Activated T-cell treated with anti-CD3 and anti-CD28 coated beads for 1 hour (primary cell): Measurements from ENCODE around the gene CALML3.

Experiments used
- DNase-seq: peaks from one replicate; pipeline ENCODE4 v3.0.0-alpha.2; 2020; ENCODE audit warnings: low read depth

CALML3 gene

DNA sequence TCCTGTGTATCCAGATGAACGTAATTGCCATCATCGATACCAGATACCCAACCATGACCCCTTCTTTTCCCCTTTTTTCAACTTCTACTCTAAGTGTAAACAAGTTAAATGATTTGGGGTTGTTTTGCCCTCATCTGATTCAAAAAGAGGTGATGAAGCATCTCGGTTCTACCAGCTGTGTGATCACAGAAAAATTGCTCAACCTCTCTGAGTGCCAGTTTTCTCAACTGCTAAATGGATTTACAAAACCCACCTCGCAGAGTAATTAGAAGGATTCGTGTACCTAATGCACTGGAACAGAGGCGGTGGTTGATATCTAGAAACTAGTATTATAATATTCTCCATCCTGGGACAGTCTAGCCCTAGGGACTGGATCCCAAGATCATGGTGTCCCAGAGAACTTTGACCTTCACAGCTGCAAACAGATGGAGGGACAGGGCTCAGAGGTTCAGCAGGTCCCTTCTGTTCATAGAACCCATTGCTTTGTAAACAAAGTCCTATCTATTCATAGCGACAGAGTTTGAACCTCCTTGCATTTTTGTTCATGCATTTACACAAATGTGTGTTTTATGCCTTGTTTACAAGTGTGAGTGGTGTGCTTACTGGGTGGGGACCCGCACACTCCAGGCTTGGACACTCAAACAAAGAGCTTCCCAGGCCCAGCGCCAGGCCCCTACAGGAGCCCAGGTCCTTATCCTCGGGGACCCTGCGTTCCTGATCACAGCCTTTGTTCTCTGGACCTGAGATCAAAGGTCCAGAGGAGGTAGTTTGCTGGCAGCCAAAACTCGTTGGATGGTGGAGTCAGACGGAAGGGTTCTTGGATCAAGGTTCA is 46.4 kb downstream of the CALML3 start:
- no peak for DNase-seq

- no peak for DNase-seq
Measured at GRCh38 chr10:5571826-5572225, 47.1 kb downstream of the CALML3 start.

DNA sequence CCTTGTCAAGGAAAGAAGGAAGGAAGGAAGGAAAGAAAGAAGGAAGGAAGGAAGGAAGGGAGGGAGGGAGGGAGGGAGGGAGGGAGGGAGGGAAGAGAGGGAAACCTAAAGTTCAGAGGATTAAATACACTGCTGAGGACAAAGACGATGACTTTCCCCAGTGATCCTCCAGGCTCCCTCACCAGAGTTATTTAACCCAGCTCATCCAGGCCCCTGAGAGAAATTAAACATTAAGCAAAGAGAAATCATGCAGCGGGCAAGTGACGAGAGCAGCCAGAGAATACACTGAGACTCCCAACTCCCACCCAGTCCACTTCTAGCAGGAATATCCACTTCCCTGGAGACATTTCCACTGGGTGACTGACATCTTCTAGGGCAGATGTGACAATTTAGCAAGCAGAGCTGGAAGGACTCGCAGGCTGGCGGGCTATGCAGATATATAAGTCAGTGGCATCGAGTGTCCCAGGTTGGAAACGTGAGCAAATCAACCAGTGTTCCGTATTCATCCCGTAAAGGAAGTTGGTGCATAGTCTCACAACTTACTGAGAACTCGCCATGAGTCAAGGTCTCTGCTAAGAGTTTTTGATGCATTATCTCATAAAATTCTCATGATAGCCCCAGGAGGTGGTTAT is 48.7 kb downstream of the CALML3 start:
- DNase-seq: no peak

DNA sequence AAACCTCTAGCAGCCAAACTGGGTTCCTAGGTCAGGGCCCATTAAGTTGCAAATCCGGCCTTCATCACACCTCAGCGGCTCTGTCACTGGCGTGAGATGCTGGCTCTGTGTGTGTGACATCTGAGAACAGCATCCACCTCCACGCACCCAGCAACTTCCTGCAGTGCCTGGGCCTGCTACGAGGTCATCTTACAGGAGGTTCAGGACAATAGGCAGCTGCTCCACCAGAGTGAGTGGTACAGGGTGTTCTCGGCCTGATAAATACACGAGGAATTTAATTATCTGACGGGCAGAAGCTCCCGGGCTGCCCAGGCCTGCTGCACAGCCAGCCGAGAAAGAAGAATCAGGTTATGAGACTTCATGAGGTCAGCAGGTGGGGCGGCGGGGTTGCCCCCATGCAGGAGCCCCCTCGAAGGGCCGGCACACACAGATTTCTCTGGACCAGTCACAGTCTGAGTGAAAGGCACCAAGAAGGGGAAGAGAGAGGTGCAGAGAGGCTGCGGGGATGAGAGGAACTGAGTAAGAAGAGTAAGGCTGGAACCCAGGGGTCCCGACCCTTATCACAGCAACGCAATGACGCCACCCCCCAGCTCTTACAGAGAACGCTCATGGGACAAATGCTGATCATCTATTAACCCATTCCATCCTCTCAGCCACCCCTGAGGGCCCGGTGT is 49.3 kb downstream of the CALML3 start:
- no peak for DNase-seq

DNA sequence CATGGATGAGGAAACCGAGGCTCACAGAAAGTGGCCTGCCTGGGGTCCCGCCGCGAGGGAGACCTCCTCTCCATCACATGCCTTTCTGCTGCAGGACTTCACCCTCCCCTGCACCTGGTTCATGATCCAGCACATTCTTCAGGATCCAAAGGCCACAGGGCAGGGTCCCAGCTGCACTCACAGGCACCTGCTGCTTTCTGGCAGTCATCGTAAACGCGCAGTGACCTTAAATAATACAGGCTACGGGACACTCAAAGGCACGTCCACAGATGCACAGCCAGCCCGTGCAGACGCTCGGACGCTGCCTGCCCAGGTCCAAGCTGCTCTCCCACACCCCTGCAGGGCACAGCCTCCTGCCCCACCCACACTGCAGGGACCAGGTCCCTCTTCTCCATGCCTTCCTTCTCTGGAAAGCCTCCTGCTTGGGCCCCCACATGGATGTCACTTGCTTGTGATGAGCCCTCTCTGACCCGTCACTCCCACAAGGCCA is 49.9 kb downstream of the CALML3 start:
- DNase-seq: no peak

GRCh38 chr10:5575144-5575481 is 50.4 kb downstream of the CALML3 start:
- no peak for DNase-seq

DNA sequence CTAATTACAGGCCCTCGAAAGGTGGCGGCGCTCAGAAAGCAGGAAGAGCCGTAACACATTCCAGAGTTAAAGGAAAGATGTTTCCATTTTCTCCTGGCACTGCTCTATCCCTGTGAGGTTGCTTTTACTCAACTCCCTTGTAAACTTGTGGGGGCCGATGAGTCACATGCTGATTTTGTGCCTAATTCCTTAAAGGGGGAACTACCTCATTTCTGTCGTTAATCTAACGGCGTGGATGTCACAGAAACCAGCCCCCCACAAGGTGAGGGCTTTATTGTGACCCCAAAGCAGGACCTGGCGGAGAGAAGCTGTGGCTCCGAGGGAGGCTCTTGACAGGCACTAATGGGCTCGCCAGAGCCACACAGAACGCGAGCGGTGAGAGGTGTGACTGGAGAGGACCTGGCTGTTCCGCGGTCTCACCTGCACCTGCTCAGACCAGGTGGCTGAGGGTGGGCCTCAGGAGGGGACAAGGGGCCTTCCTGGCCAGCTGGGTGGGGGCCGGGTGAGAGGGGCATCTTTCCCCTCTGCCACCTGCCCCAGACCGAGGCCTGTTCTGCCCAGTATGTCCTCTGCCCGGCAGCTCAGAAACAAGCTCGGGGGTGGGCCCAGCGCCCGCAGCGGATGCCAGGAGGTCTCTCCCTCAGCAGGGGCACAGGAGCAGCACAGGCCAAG is 50.9 kb downstream of the CALML3 start:
- no peak for DNase-seq

GRCh38 chr10:5576154-5576748 is 51.5 kb downstream of the CALML3 start:
- no peak for DNase-seq
